Measurements from ENCODE around the gene EXOC6B. TPM values are rescaled to one million over a fixed set of nuclear protein-coding genes. Genes with fewer than 3 reads are reported as not detected.

The EXOC6B gene
- total and polyA plus RNA-seq, 2 experiments from 2014 or later: 8.9 to 18.3 TPM

- H3K4me1 ChIP-seq (ENCODE audit: insufficient read depth): no peaks in the 10 kb centered on the region
Measured at GRCh38 chr2:72554381-72554780, 271.5 kb downstream of the EXOC6B start.

GRCh38 chr2:72548081-72548764 lies 277.6 kb downstream of the EXOC6B start:
- no peaks in the 10 kb centered on the region for H3K36me3 ChIP-seq (ENCODE audit: low read depth)
- TF ChIP-seq EZH2 (IDR thresholded peaks at IDR 0.05; ENCODE audit: insufficient read depth, poor library complexity, severe bottlenecking) (no peak), EZH2phosphoT487 (IDR thresholded peaks at IDR 0.05; ENCODE audit: insufficient read depth, low read depth) (no peak)
- H3K27me3 ChIP-seq (replicated peaks; ENCODE audit: insufficient read depth): no peaks in the 10 kb centered on the region
- no peaks in the 10 kb centered on the region for H4K20me1 ChIP-seq (ENCODE audit: insufficient read depth)
- 72 to 74% methylated on average over 5 of the region's 5 CpGs for WGBS, 2 experiments (ENCODE audit: low coverage in 1 of 2, low lambda C conversion rate in 2 of 2, missing lambda C conversion rate in 2 of 2)
- H3K9ac ChIP-seq: no peak overlapping the region
- H3K4me2 ChIP-seq (ENCODE audit: unreplicated experiment): no peak overlapping the region
- no peak for DNase-seq
- no peaks in the 10 kb centered on the region for H3K4me1 ChIP-seq (ENCODE audit: insufficient read depth)
- H3F3A ChIP-seq (ENCODE audit: insufficient read depth): no peaks in the 10 kb centered on the region
- H3K9me2 ChIP-seq (ENCODE audit: insufficient read depth): no peaks in the 10 kb centered on the region
- no peak overlapping the region for H3K4me3 ChIP-seq
- no peak overlapping the region for H2AFZ ChIP-seq
- H3K9me3 ChIP-seq (ENCODE audit: low read depth): no peaks in the 10 kb centered on the region
- H3K79me2 ChIP-seq (ENCODE audit: insufficient read depth): no peaks in the 10 kb centered on the region
- no peak overlapping the region for H3K27ac ChIP-seq
- in situ Hi-C loops (cut with MboI): no loop called here

More at GRCh38 chr2:72554381-72554780, 271.5 kb downstream of the EXOC6B start:
- Histone ChIP-seq H3K36me3 (ENCODE audit: low read depth) (0 out of 2 replicates have a peak, but pooled peaks cover 3% of the 10 kb centered on the region), H3K9me2 (ENCODE audit: insufficient read depth) (no peaks in the 10 kb centered on the region), H3K9ac (no peak overlapping the region), H3F3A (ENCODE audit: insufficient read depth) (no peaks in the 10 kb centered on the region), H3K27ac (no peak overlapping the region), H2AFZ (no peak overlapping the region), H3K4me2 (ENCODE audit: unreplicated experiment) (no peak overlapping the region), H3K9me3 (ENCODE audit: low read depth) (no peaks in the 10 kb centered on the region), H3K79me2 (ENCODE audit: insufficient read depth) (no peaks in the 10 kb centered on the region), H3K27me3 (replicated peaks; ENCODE audit: insufficient read depth) (no peaks in the 10 kb centered on the region), H4K20me1 (ENCODE audit: insufficient read depth) (no peaks in the 10 kb centered on the region), H3K4me3 (no peak overlapping the region)
- DNase-seq: no peak
- in situ Hi-C loops (cut with MboI): no loop called here
- no peak for TF ChIP-seq EZH2phosphoT487 (IDR thresholded peaks at IDR 0.05; ENCODE audit: insufficient read depth, low read depth)
- TF ChIP-seq EZH2 (IDR thresholded peaks at IDR 0.05; ENCODE audit: insufficient read depth, poor library complexity, severe bottlenecking): no peak

GRCh38 chr2:72545790-72546189 lies 280.0 kb downstream of the EXOC6B start:
- WGBS, 2 experiments (ENCODE audit: low coverage in 1 of 2, low lambda C conversion rate in 2 of 2, missing lambda C conversion rate in 2 of 2): 97 to 100% methylated on average over 1 of the region's 1 CpG
- in situ Hi-C loops (cut with MboI): no loop called here
- H4K20me1 ChIP-seq (ENCODE audit: insufficient read depth): no peaks in the 10 kb centered on the region

GRCh38 chr2:72544554-72544953 lies 281.3 kb downstream of the EXOC6B start:
- Histone ChIP-seq H3K9me3 (ENCODE audit: low read depth) (no peaks in the 10 kb centered on the region), H3F3A (ENCODE audit: insufficient read depth) (no peaks in the 10 kb centered on the region), H4K20me1 (ENCODE audit: insufficient read depth) (no peaks in the 10 kb centered on the region), H3K9ac (no peak overlapping the region), H2AFZ (no peak overlapping the region), H3K36me3 (ENCODE audit: low read depth) (no peaks in the 10 kb centered on the region), H3K9me2 (ENCODE audit: insufficient read depth) (no peaks in the 10 kb centered on the region), H3K27me3 (replicated peaks; ENCODE audit: insufficient read depth) (no peaks in the 10 kb centered on the region), H3K27ac (no peak overlapping the region), H3K79me2 (ENCODE audit: insufficient read depth) (no peaks in the 10 kb centered on the region), H3K4me3 (no peak overlapping the region), H3K4me2 (ENCODE audit: unreplicated experiment) (no peak overlapping the region), H3K4me1 (ENCODE audit: insufficient read depth) (0 out of 2 replicates have a peak, but pooled peaks cover under 1% of the 10 kb centered on the region)
- in situ Hi-C loops (cut with MboI): no loop called here
- no peak for DNase-seq
- TF ChIP-seq EZH2phosphoT487 (IDR thresholded peaks at IDR 0.05; ENCODE audit: insufficient read depth, low read depth): no peak
- TF ChIP-seq EZH2 (IDR thresholded peaks at IDR 0.05; ENCODE audit: insufficient read depth, poor library complexity, severe bottlenecking): no peak

More at GRCh38 chr2:72545790-72546189, 280.0 kb downstream of the EXOC6B start:
- TF ChIP-seq EZH2 (IDR thresholded peaks at IDR 0.05; ENCODE audit: insufficient read depth, poor library complexity, severe bottlenecking): no peak
- no peak for TF ChIP-seq EZH2phosphoT487 (IDR thresholded peaks at IDR 0.05; ENCODE audit: insufficient read depth, low read depth)
- Histone ChIP-seq H3K27me3 (replicated peaks; ENCODE audit: insufficient read depth) (no peaks in the 10 kb centered on the region), H3K36me3 (ENCODE audit: low read depth) (no peaks in the 10 kb centered on the region), H3F3A (ENCODE audit: insufficient read depth) (no peaks in the 10 kb centered on the region), H3K4me1 (ENCODE audit: insufficient read depth) (no peaks in the 10 kb centered on the region), H3K4me2 (ENCODE audit: unreplicated experiment) (no peak overlapping the region), H3K4me3 (no peak overlapping the region), H3K9ac (no peak overlapping the region), H2AFZ (no peak overlapping the region), H3K9me2 (ENCODE audit: insufficient read depth) (no peaks in the 10 kb centered on the region), H3K27ac (no peak overlapping the region), H3K79me2 (ENCODE audit: insufficient read depth) (no peaks in the 10 kb centered on the region), H3K9me3 (ENCODE audit: low read depth) (no peaks in the 10 kb centered on the region)
- no peak for DNase-seq
